Fibroblast of the aortic adventitia (primary cell): Measurements from ENCODE around the gene LRPAP1. TPM values are rescaled to one million over a fixed set of nuclear protein-coding genes. Genes with fewer than 3 reads are reported as not detected.

Experiments used
- DNase-seq: peaks from one replicate; pipeline ENCODE4 v3.0.0-alpha.2; 2010; ENCODE audit warnings: low read depth
- H3K4me3 ChIP-seq: 2 replicates; pipeline ENCODE4 v1.5.1; 2011; ENCODE audit warnings: low read depth, mild to moderate bottlenecking, control low read depth, low read length, moderate library complexity
- total RNA-seq: library from RNA; depleted of rRNA; stranded (reverse); fragments of >200 nt; gene quantifications from 2 replicates; pipeline ENCODE4 v1.2.3, GENCODE V29; 2012; ENCODE audit warnings: low replicate concordance
- TF ChIP-seq, protein P1 (sequence below): IDR thresholded peaks from 2 replicates; pipeline ENCODE4 v1.5.1; 2011; ENCODE audit warnings: mild to moderate bottlenecking, low read length, control low read depth, inconsistent platforms; ENCODE audit not compliant: insufficient read depth

The LRPAP1 gene
- total RNA-seq, 1 donor, result 61.0 TPM

- TF ChIP-seq, protein P1, sequence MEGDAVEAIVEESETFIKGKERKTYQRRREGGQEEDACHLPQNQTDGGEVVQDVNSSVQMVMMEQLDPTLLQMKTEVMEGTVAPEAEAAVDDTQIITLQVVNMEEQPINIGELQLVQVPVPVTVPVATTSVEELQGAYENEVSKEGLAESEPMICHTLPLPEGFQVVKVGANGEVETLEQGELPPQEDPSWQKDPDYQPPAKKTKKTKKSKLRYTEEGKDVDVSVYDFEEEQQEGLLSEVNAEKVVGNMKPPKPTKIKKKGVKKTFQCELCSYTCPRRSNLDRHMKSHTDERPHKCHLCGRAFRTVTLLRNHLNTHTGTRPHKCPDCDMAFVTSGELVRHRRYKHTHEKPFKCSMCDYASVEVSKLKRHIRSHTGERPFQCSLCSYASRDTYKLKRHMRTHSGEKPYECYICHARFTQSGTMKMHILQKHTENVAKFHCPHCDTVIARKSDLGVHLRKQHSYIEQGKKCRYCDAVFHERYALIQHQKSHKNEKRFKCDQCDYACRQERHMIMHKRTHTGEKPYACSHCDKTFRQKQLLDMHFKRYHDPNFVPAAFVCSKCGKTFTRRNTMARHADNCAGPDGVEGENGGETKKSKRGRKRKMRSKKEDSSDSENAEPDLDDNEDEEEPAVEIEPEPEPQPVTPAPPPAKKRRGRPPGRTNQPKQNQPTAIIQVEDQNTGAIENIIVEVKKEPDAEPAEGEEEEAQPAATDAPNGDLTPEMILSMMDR, result no peak
- DNase-seq, result no peak
- H3K4me3 ChIP-seq, result no peak overlapping the region
Observed at GRCh38 chr4:3501825-3502425, 30.3 kb downstream of the LRPAP1 start.

- no peak for DNase-seq
- H3K4me3 ChIP-seq, result no peak overlapping the region
- TF ChIP-seq, protein P1, result no peak
Observed at GRCh38 chr4:3501126-3501824, 30.9 kb downstream of the LRPAP1 start.

GRCh38 chr4:3500634-3501101 lies 31.6 kb downstream of the LRPAP1 start:
- TF ChIP-seq, protein P1, result no peak
- H3K4me3 ChIP-seq, result no peak overlapping the region
- DNase-seq, result no peak

DNA sequence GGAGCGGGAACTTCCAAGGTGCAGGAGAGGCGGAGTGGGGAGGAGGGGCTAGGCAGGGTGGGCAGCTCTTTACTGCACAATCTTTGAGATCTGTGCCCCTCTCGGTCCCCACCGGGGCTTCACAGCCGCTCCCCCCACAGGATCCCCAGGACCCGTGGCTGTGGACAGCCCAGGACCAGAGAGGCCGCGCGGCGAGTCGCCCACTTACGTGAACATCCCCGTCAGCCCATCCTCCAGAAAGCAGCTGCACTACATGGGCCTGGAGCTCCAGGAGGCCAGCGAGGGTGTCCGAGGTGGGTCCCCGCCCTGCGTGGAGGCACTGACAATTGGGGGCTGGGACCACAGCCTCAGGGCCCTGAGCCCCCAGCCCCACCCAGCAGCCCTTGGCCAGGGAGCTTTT lies 32.1 kb downstream of the LRPAP1 start:
- TF ChIP-seq, protein P1, result no peak
- no peak overlapping the region for H3K4me3 ChIP-seq
- no peak for DNase-seq

DNA sequence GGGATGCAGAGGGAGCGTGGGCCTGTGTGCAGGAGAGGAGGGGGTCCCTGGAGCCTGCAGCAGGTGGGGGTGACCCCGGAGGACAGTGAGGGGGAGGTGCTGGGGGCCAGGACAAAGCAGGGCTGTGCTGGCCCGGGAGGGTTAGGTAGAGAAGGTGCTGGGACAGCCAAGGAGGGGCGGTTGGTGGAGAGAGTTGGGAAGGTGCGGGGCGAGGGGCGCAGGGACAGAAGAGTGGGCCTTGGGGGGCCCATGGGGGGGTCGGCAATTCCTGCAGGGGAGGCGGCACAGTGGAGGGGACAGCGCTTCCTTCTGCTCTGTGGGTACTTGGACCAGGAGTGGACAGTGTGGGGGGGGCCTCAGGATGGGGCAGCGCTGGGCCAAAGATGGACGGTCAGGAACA lies 32.5 kb downstream of the LRPAP1 start:
- DNase-seq, result no peak
- no peak overlapping the region for H3K4me3 ChIP-seq
- TF ChIP-seq, protein P1, result no peak

DNA sequence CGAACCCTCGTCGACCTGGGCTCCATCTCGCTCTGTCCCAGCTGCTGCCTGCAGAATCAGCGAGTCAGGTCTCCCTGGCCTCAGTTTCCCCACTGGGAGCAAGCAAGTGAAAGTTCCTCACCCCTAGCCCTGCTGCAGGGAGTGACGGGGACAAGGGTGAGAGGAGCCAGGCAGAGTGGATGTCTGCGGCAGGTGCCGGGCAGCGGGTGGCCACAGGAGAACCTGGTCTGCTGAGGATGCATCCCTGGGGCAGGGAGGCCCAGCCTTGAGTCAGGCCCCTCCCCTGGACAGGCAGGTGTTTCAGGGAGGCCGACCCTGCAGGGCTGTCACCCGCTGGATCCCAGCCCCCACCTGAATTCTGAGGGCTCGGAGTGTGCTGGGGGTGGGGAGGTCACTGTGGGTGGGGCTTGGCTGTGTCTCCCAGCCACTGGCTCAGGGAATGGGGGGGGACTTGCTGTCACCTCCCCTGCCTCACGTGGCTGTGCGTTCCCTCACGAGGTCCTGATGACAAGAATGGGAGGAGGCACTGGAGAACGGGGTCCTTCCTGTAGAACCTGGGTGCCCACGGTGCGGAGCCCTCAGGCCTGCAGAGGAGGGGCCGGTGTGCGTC lies 33.2 kb downstream of the LRPAP1 start:
- TF ChIP-seq, protein P1, result no peak
- no peak overlapping the region for H3K4me3 ChIP-seq
- no peak for DNase-seq
